ENCODE measurements around the gene UBR3.

DNA sequence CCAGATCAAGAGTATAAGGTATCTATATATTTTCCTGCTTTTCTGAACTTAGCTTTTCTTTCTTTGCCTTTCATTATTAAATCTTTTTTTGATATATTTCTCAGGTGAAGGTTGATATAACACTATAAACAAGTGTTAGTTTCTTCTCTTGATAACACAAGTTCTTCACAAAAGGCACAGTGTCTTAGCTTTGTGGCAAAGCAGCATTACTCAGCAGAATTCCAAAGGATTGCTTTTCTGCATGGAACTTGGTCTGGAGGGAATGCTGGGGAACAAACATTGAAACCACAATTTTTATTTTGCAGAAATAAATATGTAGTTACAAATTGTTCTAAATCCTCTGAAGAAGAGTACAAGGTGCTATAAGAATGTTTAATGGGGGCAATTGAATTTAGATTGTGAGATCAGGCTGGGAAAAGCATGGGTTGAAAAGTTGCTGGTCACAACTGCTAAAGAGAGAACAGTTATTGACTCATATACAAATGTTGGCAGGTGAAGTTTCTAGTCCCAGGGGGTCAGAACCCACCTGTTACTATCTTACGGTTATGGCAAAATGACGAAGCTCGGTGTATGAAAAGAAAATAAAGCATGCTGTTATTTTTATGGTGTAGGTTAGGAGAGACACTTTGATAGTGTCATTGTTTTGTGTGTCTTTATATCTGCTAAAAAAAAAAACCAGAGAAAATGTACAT is 68.2 kb downstream of the UBR3 start:
- TF ChIP-seq, protein P1, sequence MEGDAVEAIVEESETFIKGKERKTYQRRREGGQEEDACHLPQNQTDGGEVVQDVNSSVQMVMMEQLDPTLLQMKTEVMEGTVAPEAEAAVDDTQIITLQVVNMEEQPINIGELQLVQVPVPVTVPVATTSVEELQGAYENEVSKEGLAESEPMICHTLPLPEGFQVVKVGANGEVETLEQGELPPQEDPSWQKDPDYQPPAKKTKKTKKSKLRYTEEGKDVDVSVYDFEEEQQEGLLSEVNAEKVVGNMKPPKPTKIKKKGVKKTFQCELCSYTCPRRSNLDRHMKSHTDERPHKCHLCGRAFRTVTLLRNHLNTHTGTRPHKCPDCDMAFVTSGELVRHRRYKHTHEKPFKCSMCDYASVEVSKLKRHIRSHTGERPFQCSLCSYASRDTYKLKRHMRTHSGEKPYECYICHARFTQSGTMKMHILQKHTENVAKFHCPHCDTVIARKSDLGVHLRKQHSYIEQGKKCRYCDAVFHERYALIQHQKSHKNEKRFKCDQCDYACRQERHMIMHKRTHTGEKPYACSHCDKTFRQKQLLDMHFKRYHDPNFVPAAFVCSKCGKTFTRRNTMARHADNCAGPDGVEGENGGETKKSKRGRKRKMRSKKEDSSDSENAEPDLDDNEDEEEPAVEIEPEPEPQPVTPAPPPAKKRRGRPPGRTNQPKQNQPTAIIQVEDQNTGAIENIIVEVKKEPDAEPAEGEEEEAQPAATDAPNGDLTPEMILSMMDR (IDR thresholded peaks at IDR 0.05), result no peak
- TF ChIP-seq POLR2A (IDR thresholded peaks at IDR 0.05), result no peak
